ENCODE results near the gene ITGB1BP1. TPM values are rescaled to one million over a fixed set of nuclear protein-coding genes. Genes with fewer than 3 reads are reported as not detected.
A peak's percentile ranks its signal among the peaks of the same experiment; 100 is the strongest.

ITGB1BP1 gene
- total and polyA plus RNA-seq, 2 of the 13 experiments (the other 11 are each of a cell fraction or from before 2014, with no cell fraction given), result 106 to 108 TPM

DNA sequence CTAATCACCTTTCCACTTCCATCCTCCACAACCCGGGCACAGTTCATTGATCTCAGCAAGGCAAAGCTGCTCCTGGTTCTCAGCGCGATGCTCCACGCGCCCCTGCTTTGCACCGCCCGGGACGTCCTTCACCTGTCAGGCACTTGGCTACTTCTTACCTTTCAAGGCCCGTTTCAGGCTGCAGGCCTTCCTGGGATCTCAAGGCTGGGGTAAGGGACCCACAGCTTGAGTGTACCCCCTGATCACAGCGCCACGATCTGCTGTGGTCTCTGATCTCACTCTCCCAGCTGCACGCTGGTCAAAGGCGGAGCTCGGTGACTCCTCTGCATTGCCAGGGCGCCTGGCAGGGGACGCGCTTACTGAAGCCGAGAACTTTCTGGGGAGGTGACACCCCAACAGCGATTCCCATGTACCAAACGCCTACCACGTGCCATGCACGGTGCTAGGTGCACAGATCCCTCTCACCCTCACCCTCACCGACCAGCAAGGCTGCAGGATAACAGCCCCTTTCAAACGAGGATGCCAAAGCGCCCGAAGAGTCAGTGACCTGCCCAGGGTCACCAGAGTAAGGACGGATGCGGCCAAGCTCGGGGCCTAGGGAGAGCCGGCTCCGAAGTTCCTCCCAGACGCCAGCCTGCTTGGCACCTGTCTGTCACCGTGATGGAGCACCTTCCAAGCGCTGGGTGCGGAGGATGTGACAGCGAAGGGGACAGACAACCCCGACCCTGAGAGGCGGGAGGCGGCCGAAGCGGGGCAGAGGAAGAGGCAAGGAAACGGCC is 818 bp downstream of the ITGB1BP1 start (continued):
- no peak for TF ChIP-seq ZNF652 (CRISPR knock-in tag; IDR thresholded peaks at IDR 0.05; ENCODE audit: borderline replicate concordance, low read depth)
- peak; percentile 46; the same call in 1 of the 2 replicates for TF ChIP-seq ZNF619 (CRISPR knock-in tag; IDR thresholded peaks at IDR 0.05)
- TF ChIP-seq, protein P1, sequence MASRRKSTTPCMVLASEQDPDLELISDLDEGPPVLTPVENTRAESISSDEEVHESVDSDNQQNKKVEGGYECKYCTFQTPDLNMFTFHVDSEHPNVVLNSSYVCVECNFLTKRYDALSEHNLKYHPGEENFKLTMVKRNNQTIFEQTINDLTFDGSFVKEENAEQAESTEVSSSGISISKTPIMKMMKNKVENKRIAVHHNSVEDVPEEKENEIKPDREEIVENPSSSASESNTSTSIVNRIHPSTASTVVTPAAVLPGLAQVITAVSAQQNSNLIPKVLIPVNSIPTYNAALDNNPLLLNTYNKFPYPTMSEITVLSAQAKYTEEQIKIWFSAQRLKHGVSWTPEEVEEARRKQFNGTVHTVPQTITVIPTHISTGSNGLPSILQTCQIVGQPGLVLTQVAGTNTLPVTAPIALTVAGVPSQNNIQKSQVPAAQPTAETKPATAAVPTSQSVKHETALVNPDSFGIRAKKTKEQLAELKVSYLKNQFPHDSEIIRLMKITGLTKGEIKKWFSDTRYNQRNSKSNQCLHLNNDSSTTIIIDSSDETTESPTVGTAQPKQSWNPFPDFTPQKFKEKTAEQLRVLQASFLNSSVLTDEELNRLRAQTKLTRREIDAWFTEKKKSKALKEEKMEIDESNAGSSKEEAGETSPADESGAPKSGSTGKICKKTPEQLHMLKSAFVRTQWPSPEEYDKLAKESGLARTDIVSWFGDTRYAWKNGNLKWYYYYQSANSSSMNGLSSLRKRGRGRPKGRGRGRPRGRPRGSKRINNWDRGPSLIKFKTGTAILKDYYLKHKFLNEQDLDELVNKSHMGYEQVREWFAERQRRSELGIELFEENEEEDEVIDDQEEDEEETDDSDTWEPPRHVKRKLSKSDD (CRISPR knock-in tag; IDR thresholded peaks at IDR 0.05; ENCODE audit: low read depth), result no peak
- no peak; the same call in 1 of the 2 replicates for TF ChIP-seq ZFP82 (CRISPR knock-in tag; IDR thresholded peaks at IDR 0.05; ENCODE audit: borderline replicate concordance)
- TF ChIP-seq, protein P2, sequence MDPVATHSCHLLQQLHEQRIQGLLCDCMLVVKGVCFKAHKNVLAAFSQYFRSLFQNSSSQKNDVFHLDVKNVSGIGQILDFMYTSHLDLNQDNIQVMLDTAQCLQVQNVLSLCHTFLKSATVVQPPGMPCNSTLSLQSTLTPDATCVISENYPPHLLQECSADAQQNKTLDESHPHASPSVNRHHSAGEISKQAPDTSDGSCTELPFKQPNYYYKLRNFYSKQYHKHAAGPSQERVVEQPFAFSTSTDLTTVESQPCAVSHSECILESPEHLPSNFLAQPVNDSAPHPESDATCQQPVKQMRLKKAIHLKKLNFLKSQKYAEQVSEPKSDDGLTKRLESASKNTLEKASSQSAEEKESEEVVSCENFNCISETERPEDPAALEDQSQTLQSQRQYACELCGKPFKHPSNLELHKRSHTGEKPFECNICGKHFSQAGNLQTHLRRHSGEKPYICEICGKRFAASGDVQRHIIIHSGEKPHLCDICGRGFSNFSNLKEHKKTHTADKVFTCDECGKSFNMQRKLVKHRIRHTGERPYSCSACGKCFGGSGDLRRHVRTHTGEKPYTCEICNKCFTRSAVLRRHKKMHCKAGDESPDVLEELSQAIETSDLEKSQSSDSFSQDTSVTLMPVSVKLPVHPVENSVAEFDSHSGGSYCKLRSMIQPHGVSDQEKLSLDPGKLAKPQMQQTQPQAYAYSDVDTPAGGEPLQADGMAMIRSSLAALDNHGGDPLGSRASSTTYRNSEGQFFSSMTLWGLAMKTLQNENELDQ (CRISPR knock-in tag; IDR thresholded peaks at IDR 0.05; ENCODE audit: borderline replicate concordance), result no peak
- 0 out of 2 replicates have a peak, but pooled peaks have one; percentile 42 for TF ChIP-seq ZNF264 (CRISPR knock-in tag; IDR thresholded peaks at IDR 0.05)
- TF ChIP-seq ZC3H4 (CRISPR knock-in tag; IDR thresholded peaks at IDR 0.05; ENCODE audit: borderline replicate concordance), result no peak
- TF ChIP-seq ZFAT (CRISPR knock-in tag; conservative IDR thresholded peaks at IDR 0.05), result no peak
- no peak for TF ChIP-seq ZNF256 (CRISPR knock-in tag; conservative IDR thresholded peaks at IDR 0.05)
- no peak for TF ChIP-seq PTBP1 (IDR thresholded peaks at IDR 0.05; ENCODE audit: low read depth, low read length, poor library complexity, severe bottlenecking)
- no peak for TF ChIP-seq ZNF557 (CRISPR knock-in tag; IDR thresholded peaks at IDR 0.05)
- no peak for TF ChIP-seq SMARCC2 (IDR thresholded peaks at IDR 0.05)
- TF ChIP-seq YEATS2 (CRISPR knock-in tag; IDR thresholded peaks at IDR 0.05; ENCODE audit: borderline replicate concordance), result no peak
- TF ChIP-seq ZNF460 (CRISPR knock-in tag; IDR thresholded peaks at IDR 0.05; ENCODE audit: borderline replicate concordance), result no peak
- no peak for TF ChIP-seq PHB2 (IDR thresholded peaks at IDR 0.05; ENCODE audit: partially characterized antibody)
- no peak for TF ChIP-seq MTF1 (CRISPR knock-in tag; IDR thresholded peaks at IDR 0.05)
- TF ChIP-seq ARID2 (CRISPR knock-in tag; IDR thresholded peaks at IDR 0.05; ENCODE audit: borderline replicate concordance), result peak; percentile 94
- no peak for TF ChIP-seq ZNF121 (CRISPR knock-in tag; IDR thresholded peaks at IDR 0.05)
- no peak for TF ChIP-seq POLR2AphosphoS2 (IDR thresholded peaks at IDR 0.05; ENCODE audit: low read depth, low read length)
- TF ChIP-seq HHEX (CRISPR knock-in tag; IDR thresholded peaks at IDR 0.05), result no peak
- TF ChIP-seq PHF21A (CRISPR knock-in tag; IDR thresholded peaks at IDR 0.05), result peak; percentile 51
- TF ChIP-seq, protein P3, sequence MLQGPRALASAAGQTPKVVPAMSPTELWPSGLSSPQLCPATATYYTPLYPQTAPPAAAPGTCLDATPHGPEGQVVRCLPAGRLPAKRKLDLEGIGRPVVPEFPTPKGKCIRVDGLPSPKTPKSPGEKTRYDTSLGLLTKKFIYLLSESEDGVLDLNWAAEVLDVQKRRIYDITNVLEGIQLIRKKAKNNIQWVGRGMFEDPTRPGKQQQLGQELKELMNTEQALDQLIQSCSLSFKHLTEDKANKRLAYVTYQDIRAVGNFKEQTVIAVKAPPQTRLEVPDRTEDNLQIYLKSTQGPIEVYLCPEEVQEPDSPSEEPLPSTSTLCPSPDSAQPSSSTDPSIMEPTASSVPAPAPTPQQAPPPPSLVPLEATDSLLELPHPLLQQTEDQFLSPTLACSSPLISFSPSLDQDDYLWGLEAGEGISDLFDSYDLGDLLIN (CRISPR knock-in tag; IDR thresholded peaks at IDR 0.05; ENCODE audit: borderline replicate concordance), result no peak
- TF ChIP-seq SIX1 (CRISPR knock-in tag; IDR thresholded peaks at IDR 0.05; ENCODE audit: borderline replicate concordance), result no peak
- TF ChIP-seq ATF7 (IDR thresholded peaks at IDR 0.05), result no peak
- TF ChIP-seq ATF7 (CRISPR knock-in tag; IDR thresholded peaks at IDR 0.05), result no peak
- no peak; the same call in 1 of the 2 replicates for TF ChIP-seq ZSCAN21 (CRISPR knock-in tag; IDR thresholded peaks at IDR 0.05; ENCODE audit: borderline replicate concordance)

Data from HepG2 (cell line).